GM19452 (cell line): ENCODE results near the gene CYP1B1.
"Not testable (repeated sequence)": the region's sequence is repeated elsewhere in the genome, so short reads cannot be mapped to it uniquely, and the experiment has no call there.

ENCODE experiments used
- ATAC-seq: cut with Tn5 transposase; IDR thresholded peaks from one replicate; pipeline ENCODE4 v1.9.1; 2021; ENCODE audit not compliant: unreplicated experiment

Gene CYP1B1

GRCh38 chr2:38099099-38100028 is 23.4 kb upstream of the CYP1B1 start:
- no peak for ATAC-seq

GRCh38 chr2:38098421-38099098 is 22.6 kb upstream of the CYP1B1 start:
- ATAC-seq: no peak

GRCh38 chr2:38097988-38098385 is 22.0 kb upstream of the CYP1B1 start:
- no peak for ATAC-seq

GRCh38 chr2:38097258-38097987 is 21.5 kb upstream of the CYP1B1 start:
- no peak for ATAC-seq

- ATAC-seq: peak; percentile 51
These were observed 20.3 kb upstream of the CYP1B1 start for GRCh38 chr2:38095996-38096861.

- ATAC-seq: no peak
These were observed 19.4 kb upstream of the CYP1B1 start for GRCh38 chr2:38095079-38095995.

- no peak for ATAC-seq
These were observed 17.7 kb upstream of the CYP1B1 start for GRCh38 chr2:38093527-38094165.

GRCh38 chr2:38092196-38092902 is 16.4 kb upstream of the CYP1B1 start:
- ATAC-seq: no peak

GRCh38 chr2:38091760-38092159 is 15.8 kb upstream of the CYP1B1 start:
- ATAC-seq: no peak

GRCh38 chr2:38090928-38091327 is 15.0 kb upstream of the CYP1B1 start:
- no peak for ATAC-seq

GRCh38 chr2:38090212-38090611 is 14.3 kb upstream of the CYP1B1 start:
- ATAC-seq: not testable (repeated sequence)

GRCh38 chr2:38085998-38086698 is 10.2 kb upstream of the CYP1B1 start:
- not testable (repeated sequence) for ATAC-seq

GRCh38 chr2:38084556-38084955 is 8.6 kb upstream of the CYP1B1 start:
- ATAC-seq: not testable (repeated sequence)

- ATAC-seq: not testable (repeated sequence)
These were observed 6.8 kb upstream of the CYP1B1 start for GRCh38 chr2:38082727-38083126.

GRCh38 chr2:38080346-38080745 is 4.4 kb upstream of the CYP1B1 start:
- ATAC-seq: no peak

GRCh38 chr2:38079116-38080052 is 3.4 kb upstream of the CYP1B1 start:
- ATAC-seq: no peak

- ATAC-seq: no peak
These were observed 1.4 kb upstream of the CYP1B1 start for GRCh38 chr2:38077431-38077769.
